ENCODE results near the gene USP7. TPM values are rescaled to one million over a fixed set of nuclear protein-coding genes. Genes with fewer than 3 reads are reported as not detected.
"Not testable (repeated sequence)": the region's sequence is repeated elsewhere in the genome, so short reads cannot be mapped to it uniquely, and the experiment has no call there.

The USP7 gene
- total RNA-seq, 2 donors from 2014 or later = 114 to 140 TPM

DNA sequence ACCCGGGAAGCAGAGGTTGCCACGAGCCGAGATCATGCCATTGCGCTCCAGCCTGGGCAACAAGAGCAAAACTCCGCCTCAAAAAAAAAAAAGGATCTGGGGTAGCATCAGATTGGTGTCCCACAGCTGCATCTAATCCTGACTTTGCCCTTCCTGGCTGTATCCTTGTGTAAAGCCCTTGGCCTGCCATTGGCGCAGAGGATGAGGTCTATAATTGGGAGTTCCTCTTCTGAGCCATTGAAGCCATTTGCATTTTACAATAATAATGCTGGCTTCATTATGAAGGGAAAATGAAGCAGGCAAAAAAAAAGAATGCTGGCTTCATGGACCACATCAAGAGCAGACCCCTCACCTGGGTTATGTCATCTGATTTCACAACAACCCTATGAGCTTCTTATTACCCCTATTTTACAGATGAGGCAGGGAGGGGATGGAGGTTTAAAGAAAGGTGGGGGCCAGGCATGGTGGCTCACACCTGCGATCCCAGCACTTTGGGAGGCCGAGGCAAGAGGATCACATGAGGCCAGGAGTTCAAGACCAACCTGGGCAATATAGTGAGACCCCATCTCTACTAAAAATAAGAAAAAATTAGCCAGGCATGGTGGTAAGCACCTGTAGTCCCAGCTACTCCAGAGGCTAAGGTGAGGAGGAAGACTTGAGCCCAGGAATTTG lies 82.7 kb downstream of the USP7 start:
- TF ChIP-seq, protein P1, sequence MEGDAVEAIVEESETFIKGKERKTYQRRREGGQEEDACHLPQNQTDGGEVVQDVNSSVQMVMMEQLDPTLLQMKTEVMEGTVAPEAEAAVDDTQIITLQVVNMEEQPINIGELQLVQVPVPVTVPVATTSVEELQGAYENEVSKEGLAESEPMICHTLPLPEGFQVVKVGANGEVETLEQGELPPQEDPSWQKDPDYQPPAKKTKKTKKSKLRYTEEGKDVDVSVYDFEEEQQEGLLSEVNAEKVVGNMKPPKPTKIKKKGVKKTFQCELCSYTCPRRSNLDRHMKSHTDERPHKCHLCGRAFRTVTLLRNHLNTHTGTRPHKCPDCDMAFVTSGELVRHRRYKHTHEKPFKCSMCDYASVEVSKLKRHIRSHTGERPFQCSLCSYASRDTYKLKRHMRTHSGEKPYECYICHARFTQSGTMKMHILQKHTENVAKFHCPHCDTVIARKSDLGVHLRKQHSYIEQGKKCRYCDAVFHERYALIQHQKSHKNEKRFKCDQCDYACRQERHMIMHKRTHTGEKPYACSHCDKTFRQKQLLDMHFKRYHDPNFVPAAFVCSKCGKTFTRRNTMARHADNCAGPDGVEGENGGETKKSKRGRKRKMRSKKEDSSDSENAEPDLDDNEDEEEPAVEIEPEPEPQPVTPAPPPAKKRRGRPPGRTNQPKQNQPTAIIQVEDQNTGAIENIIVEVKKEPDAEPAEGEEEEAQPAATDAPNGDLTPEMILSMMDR (conservative IDR thresholded peaks at IDR 0.05) = no peak
- Mint-ChIP-seq H3K36me3 (ENCODE audit: low read depth) (no peaks in the 10 kb centered on the region), H3K9me3 (no peaks in the 10 kb centered on the region), H3K27me3 (ENCODE audit: insufficient read depth) (no peaks in the 10 kb centered on the region), H3K4me3 (no peak overlapping the region), H3K4me1 (peaks cover 2% of the 10 kb centered on the region), H3K27ac (no peak overlapping the region)
- no peaks in the 10 kb centered on the region for H3K27me3 ChIP-seq (ENCODE audit: control insufficient read depth, insufficient read depth, low read length, poor library complexity, severe bottlenecking)
- DNase-seq = no peak
- 92 to 93% methylated on average over 8 of the region's 8 CpGs for WGBS, 2 experiments (ENCODE audit: insufficient coverage in 1 of 2, insufficient read length in 1 of 2)
- no peak overlapping the region for H3K9ac ChIP-seq (ENCODE audit: extremely low read depth, low read length, poor library complexity, severe bottlenecking)
- H3K27ac ChIP-seq (ENCODE audit: low read depth, low read length) = no peak overlapping the region
- H3K36me3 ChIP-seq (ENCODE audit: control insufficient read depth, insufficient read depth, low read length) = no peaks in the 10 kb centered on the region
- no peak overlapping the region for H3K4me3 ChIP-seq (ENCODE audit: low read length)
- H3K9me3 ChIP-seq (ENCODE audit: control insufficient read depth, low read length) = no peaks in the 10 kb centered on the region
- H3K4me1 ChIP-seq (ENCODE audit: control insufficient read depth, insufficient read depth, low read length) = no peaks in the 10 kb centered on the region

DNA sequence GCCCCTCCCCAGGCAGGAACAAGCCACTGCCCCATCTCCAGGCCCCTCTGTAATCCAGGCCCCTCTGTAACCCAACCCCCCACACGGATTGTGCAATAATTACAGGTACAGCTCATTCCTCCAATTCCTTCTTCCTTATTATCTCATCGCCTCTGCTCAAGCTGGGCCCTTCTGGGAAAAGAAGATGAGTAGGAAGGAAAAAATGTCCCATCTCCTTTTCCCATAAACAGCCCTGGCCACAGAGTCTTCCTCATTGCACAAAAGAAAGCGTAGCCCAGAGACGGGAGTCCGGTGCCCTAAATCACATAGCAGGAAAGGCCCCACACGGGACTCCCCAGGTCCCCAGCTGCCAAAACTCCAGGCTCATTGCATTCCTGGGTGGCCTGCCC lies 85.2 kb downstream of the USP7 start:
- TF ChIP-seq, protein P1 (conservative IDR thresholded peaks at IDR 0.05) = no peak
- H3K27ac Mint-ChIP-seq = no peak overlapping the region
- no peaks in the 10 kb centered on the region for H3K9me3 Mint-ChIP-seq
- H3K4me1 Mint-ChIP-seq = peaks cover 2% of the 10 kb centered on the region
- H3K36me3 ChIP-seq (ENCODE audit: control insufficient read depth, insufficient read depth, low read length) = no peaks in the 10 kb centered on the region
- H3K27me3 ChIP-seq (ENCODE audit: control insufficient read depth, insufficient read depth, low read length, poor library complexity, severe bottlenecking) = no peaks in the 10 kb centered on the region
- no peak overlapping the region for H3K4me3 ChIP-seq (ENCODE audit: low read length)
- no peaks in the 10 kb centered on the region for H3K9me3 ChIP-seq (ENCODE audit: control insufficient read depth, low read length)
- H3K4me1 ChIP-seq (ENCODE audit: control insufficient read depth, insufficient read depth, low read length) = no peaks in the 10 kb centered on the region
- H3K36me3 Mint-ChIP-seq (ENCODE audit: low read depth) = no peaks in the 10 kb centered on the region
- H3K4me3 Mint-ChIP-seq = no peak overlapping the region
- H3K27me3 Mint-ChIP-seq (ENCODE audit: insufficient read depth) = no peaks in the 10 kb centered on the region
- DNase-seq = peak; percentile 43
- no peak overlapping the region for H3K27ac ChIP-seq (ENCODE audit: low read depth, low read length)
- H3K9ac ChIP-seq (ENCODE audit: extremely low read depth, low read length, poor library complexity, severe bottlenecking) = no peak overlapping the region
- WGBS, 2 experiments (ENCODE audit: insufficient coverage in 1 of 2, insufficient read length in 1 of 2) = 73 to 79% methylated on average over 4 to 6 of the region's 6 CpGs

DNA sequence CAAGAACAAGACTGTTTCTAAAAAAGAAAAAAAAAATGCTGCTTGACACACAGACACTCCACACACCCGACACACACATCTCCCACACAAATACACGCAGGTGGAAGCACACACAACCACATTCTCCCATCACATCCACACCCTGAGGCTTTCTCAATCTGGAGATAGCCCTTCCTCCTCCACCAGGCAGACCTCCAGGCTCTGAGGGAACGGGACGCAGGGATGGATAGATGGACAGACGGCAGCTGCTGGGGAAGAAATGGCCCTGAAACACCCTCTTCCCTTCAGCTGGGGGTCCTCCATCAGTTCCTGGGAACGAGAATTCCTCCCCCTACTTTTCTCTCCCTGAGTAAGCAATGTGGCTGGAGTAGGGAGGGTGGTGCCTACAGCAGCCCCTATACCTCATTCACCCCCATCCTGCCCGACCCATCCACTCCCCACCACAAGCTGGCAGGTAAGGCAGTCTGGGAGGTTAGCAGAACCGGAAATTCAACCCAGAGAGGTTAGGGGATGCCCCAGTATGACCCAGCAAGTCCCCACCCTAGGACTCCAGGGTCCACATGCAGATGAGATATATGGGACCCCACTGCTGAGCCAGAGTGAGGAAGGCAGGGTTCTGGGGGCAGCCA lies 85.7 kb downstream of the USP7 start:
- no peak overlapping the region for H3K27ac ChIP-seq (ENCODE audit: low read depth, low read length)
- 79 to 87% methylated on average over 2 to 7 of the region's 8 CpGs for WGBS, 2 experiments (ENCODE audit: insufficient coverage in 1 of 2, insufficient read length in 1 of 2)
- H3K4me1 Mint-ChIP-seq = peaks cover 2% of the 10 kb centered on the region
- H3K36me3 ChIP-seq (ENCODE audit: control insufficient read depth, insufficient read depth, low read length) = no peaks in the 10 kb centered on the region
- H3K9ac ChIP-seq (ENCODE audit: extremely low read depth, low read length, poor library complexity, severe bottlenecking) = no peak overlapping the region
- no peaks in the 10 kb centered on the region for H3K4me1 ChIP-seq (ENCODE audit: control insufficient read depth, insufficient read depth, low read length)
- peak; percentile 46 for DNase-seq
- no peaks in the 10 kb centered on the region for H3K36me3 Mint-ChIP-seq (ENCODE audit: low read depth)
- no peak overlapping the region for H3K27ac Mint-ChIP-seq
- H3K4me3 Mint-ChIP-seq = no peak overlapping the region
- H3K9me3 Mint-ChIP-seq = no peaks in the 10 kb centered on the region
- TF ChIP-seq, protein P1 (conservative IDR thresholded peaks at IDR 0.05) = no peak
- H3K27me3 Mint-ChIP-seq (ENCODE audit: insufficient read depth) = no peaks in the 10 kb centered on the region
- H3K27me3 ChIP-seq (ENCODE audit: control insufficient read depth, insufficient read depth, low read length, poor library complexity, severe bottlenecking) = no peaks in the 10 kb centered on the region
- no peaks in the 10 kb centered on the region for H3K9me3 ChIP-seq (ENCODE audit: control insufficient read depth, low read length)
- H3K4me3 ChIP-seq (ENCODE audit: low read length) = no peak overlapping the region

DNA sequence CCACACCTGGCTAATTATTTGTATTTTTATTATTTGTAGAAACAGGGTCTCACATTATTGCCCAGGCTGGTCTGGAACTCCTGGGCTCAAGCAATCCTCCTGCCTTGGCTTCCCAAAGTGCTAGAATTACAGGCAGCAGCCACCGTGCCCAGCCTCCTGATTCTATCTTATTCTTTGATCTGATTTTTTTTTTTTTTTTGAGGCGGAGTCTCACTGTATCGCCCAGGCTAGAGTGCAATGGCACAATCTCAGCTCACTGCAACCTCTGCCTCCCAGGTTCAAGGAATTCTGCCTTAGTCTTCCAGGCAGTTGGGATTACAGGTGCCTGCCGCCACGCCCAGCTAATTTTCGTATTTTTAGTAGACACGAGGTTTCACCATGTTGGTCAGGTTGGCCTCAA lies 88.4 kb downstream of the USP7 start:
- H3K4me3 ChIP-seq (ENCODE audit: low read length); H3K27me3 Mint-ChIP-seq (ENCODE audit: insufficient read depth); H3K36me3 Mint-ChIP-seq (ENCODE audit: low read depth); H3K4me1 Mint-ChIP-seq; H3K36me3 ChIP-seq (ENCODE audit: control insufficient read depth, insufficient read depth, low read length); H3K4me1 ChIP-seq (ENCODE audit: control insufficient read depth, insufficient read depth, low read length); H3K9me3 Mint-ChIP-seq; H3K9ac ChIP-seq (ENCODE audit: extremely low read depth, low read length, poor library complexity, severe bottlenecking); H3K27ac Mint-ChIP-seq; H3K27ac ChIP-seq (ENCODE audit: low read depth, low read length); H3K9me3 ChIP-seq (ENCODE audit: control insufficient read depth, low read length); DNase-seq; H3K27me3 ChIP-seq (ENCODE audit: control insufficient read depth, insufficient read depth, low read length, poor library complexity, severe bottlenecking); H3K4me3 Mint-ChIP-seq: not testable (repeated sequence)
- WGBS, 2 experiments (ENCODE audit: insufficient coverage in 1 of 2, insufficient read length in 1 of 2) = 79 to 80% methylated on average over 7 of the region's 7 CpGs
